HCT116 (cell line): ENCODE measurements around the gene TSHZ1. TPM values are rescaled to one million over a fixed set of nuclear protein-coding genes. Genes with fewer than 3 reads are reported as not detected.

ENCODE experiments used
- ATAC-seq: fragments of 200-7000 bp; cut with Tn5 transposase; 2 replicates; pipeline ENCODE4 v1.9.1; 2020; ENCODE audit warnings: mild to moderate bottlenecking, moderate library complexity
- BruUV-seq: library from RNA; stranded (reverse); fragments of 400-500 nt; replicated peaks from 2 replicates; lab custom pipeline; 2021; lab: Mats Ljungman, UMichigan
- CTCF ChIA-PET: fragments of 300-600 bp; sonication (Branson Sonifier 250); formaldehyde crosslinking; loops from one replicate; lab custom pipeline; 2021; ENCODE audit warnings: antibody characterized with exemption; lab: Charles Lee
- POLR2A ChIA-PET: fragments of 300-600, 350-600 bp; sonication (Branson Sonifier 250); formaldehyde crosslinking; loops from one replicate; lab custom pipeline; 2021; ENCODE audit warnings: antibody characterized with exemption; lab: Charles Lee
- RAD21 ChIA-PET, 2 experiments: fragments of 300-600 bp; sonication (Branson Sonifier 250); formaldehyde crosslinking; loops; one replicate each; lab custom pipeline; 2023; ENCODE audit warnings: low total read pairs in 2 of 2; ENCODE audit not compliant: uncharacterized antibody in 2 of 2, unreplicated experiment in 2 of 2, low non-redundant PET in 1 of 2; lab: Charles Lee
- DNase-seq: peaks from one replicate; pipeline ENCODE4 v3.0.0-alpha.2; 2010; ENCODE audit warnings: low read depth, low spot score
- H2AFZ ChIP-seq: fragments of 200-600 bp; shearing (Covaris generic), sonication (generic); 2 replicates; pipeline ENCODE4 v1.6.1; 2017; ENCODE audit warnings: low read depth, mixed run types, mixed read lengths, antibody characterized with exemption, low read length; ENCODE audit not compliant: poor library complexity, severe bottlenecking
- H3K27ac ChIP-seq: 2 replicates; pipeline ENCODE4 v1.5.1; 2012; ENCODE audit warnings: low read depth, low read length
- H3K27me3 ChIP-seq: fragments of 200-600 bp; sonication (generic); 2 replicates; pipeline ENCODE4 v1.6.1; 2016; ENCODE audit warnings: mixed run types, low read length, mixed read lengths; ENCODE audit not compliant: insufficient read depth
- H3K36me3 ChIP-seq, 2 experiments: fragments of 200-500 bp in 1 of 2; fragments of 200-600 bp in 1 of 2; sonication (Bioruptor generic) in 1 of 2; sonication (generic) in 1 of 2; 2 replicates each; pipeline versions ENCODE4 v1.5.1 to v1.6.1; 2014 to 2016; ENCODE audit warnings: low read length in 2 of 2, inconsistent platforms in 1 of 2, mixed read lengths in 1 of 2, mixed run types in 1 of 2; ENCODE audit not compliant: insufficient read depth in 2 of 2, control insufficient read depth in 1 of 2
- H3K4me1 ChIP-seq, 2 experiments: fragments of 200-600 bp in 1 of 2; sonication (generic) in 1 of 2; 2 replicates each; pipeline versions ENCODE4 v1.5.1 to v1.6.1; 2012 to 2017; ENCODE audit warnings: low read length in 2 of 2, inconsistent platforms in 1 of 2, mild to moderate bottlenecking in 1 of 2, mixed read lengths in 1 of 2, mixed run types in 1 of 2, moderate library complexity in 1 of 2; ENCODE audit not compliant: insufficient read depth in 2 of 2, control insufficient read depth in 1 of 2
- H3K4me2 ChIP-seq: fragments of 200-600 bp; sonication (generic); 2 replicates; pipeline ENCODE4 v1.6.1; 2017; ENCODE audit warnings: mixed run types, low read length, mixed read lengths
- H3K4me3 ChIP-seq, 2 experiments: fragments of 200-600 bp in 1 of 2; sonication (generic) in 1 of 2; replicated peaks in 1 of 2; 2 replicates each; pipeline ENCODE4 v1.5.1; 2011 to 2016; ENCODE audit warnings: low read length in 2 of 2, control low read depth in 1 of 2, low read depth in 1 of 2, mild to moderate bottlenecking in 1 of 2, mixed read lengths in 1 of 2, mixed run types in 1 of 2
- H3K79me2 ChIP-seq: fragments of 200-600 bp; sonication (generic); 2 replicates; pipeline ENCODE4 v1.6.1; 2017; ENCODE audit warnings: mild to moderate bottlenecking, mixed run types, low read length, moderate library complexity, mixed read lengths; ENCODE audit not compliant: insufficient read depth
- H3K9ac ChIP-seq: fragments of 200-600 bp; sonication (generic); 2 replicates; pipeline ENCODE4 v1.6.1; 2016; ENCODE audit warnings: low read length, mixed read lengths
- H3K9me2 ChIP-seq: fragments of 200-600 bp; sonication (generic), shearing (Covaris generic); 2 replicates; pipeline ENCODE4 v1.6.1; 2017; ENCODE audit warnings: mixed run types, mild to moderate bottlenecking, moderate library complexity; ENCODE audit not compliant: insufficient read depth
- H3K9me3 ChIP-seq, 2 experiments: fragments of 200-500 bp in 1 of 2; fragments of 200-600 bp in 1 of 2; sonication (Bioruptor generic) in 1 of 2; sonication (generic) in 1 of 2; 2 replicates each; pipeline ENCODE4 v1.6.1; 2014 to 2017; ENCODE audit warnings: low read length in 2 of 2, mixed read lengths in 2 of 2, inconsistent platforms in 1 of 2, low read depth in 1 of 2, mild to moderate bottlenecking in 1 of 2, mixed run types in 1 of 2, moderate library complexity in 1 of 2; ENCODE audit not compliant: control insufficient read depth in 1 of 2, insufficient read depth in 1 of 2
- H4K20me1 ChIP-seq: fragments of 200-600 bp; sonication (generic), shearing (Covaris generic); 2 replicates; pipeline ENCODE4 v1.6.1; 2017; ENCODE audit warnings: mixed run types, mild to moderate bottlenecking, moderate library complexity; ENCODE audit not compliant: insufficient read depth
- CBX3 ChIP-seq: IDR thresholded peaks from 2 replicates; pipeline ENCODE4 v1.6.1; 2012; ENCODE audit warnings: low read depth
- ELF1 ChIP-seq: IDR thresholded peaks from 2 replicates; pipeline ENCODE4 v1.6.1; 2012; ENCODE audit warnings: low read depth, borderline replicate concordance
- EZH2 ChIP-seq: fragments of 200-600 bp; sonication (generic); IDR thresholded peaks from 2 replicates; pipeline ENCODE4 v1.6.1; 2017; ENCODE audit warnings: antibody characterized with exemption, mixed run types
- JUND ChIP-seq: IDR thresholded peaks from 2 replicates; pipeline ENCODE4 v1.6.1; 2012
- POLR2AphosphoS5 ChIP-seq: IDR thresholded peaks from 2 replicates; pipeline ENCODE4 v1.6.1; 2011; ENCODE audit warnings: mild to moderate bottlenecking, low read depth, low read length, moderate library complexity
- RAD21 ChIP-seq: IDR thresholded peaks from 2 replicates; pipeline ENCODE4 v1.6.1; 2012; ENCODE audit warnings: low read depth, mild to moderate bottlenecking
- REST ChIP-seq: IDR thresholded peaks from 2 replicates; pipeline ENCODE4 v1.6.1; 2012; ENCODE audit warnings: low read depth
- SIN3A ChIP-seq: IDR thresholded peaks from 2 replicates; pipeline ENCODE4 v1.6.1; 2012; ENCODE audit warnings: low read depth
- SP1 ChIP-seq: IDR thresholded peaks from 2 replicates; pipeline ENCODE4 v1.6.1; 2012; ENCODE audit warnings: low read depth
- TCF7L2 ChIP-seq: IDR thresholded peaks from 2 replicates; pipeline ENCODE4 v1.7.0; 2011; ENCODE audit warnings: borderline replicate concordance, inconsistent platforms; ENCODE audit not compliant: insufficient read depth, insufficient read length; ENCODE audit errors: extremely low read depth
- intact Hi-C: fragments of 100-400 bp; cut with micrococcal nuclease; formaldehyde crosslinking; loops from 2 replicates; pipeline ENCODE4 v1.10.0; 2022
- total RNA-seq: library from RNA; stranded (reverse); gene quantifications from one replicate; pipeline ENCODE4 v1.2.1, GENCODE V29; 2021; ENCODE audit not compliant: unreplicated experiment
- TF ChIP-seq, protein P1 (sequence below): IDR thresholded peaks from 2 replicates; pipeline ENCODE4 v1.6.1; 2011; ENCODE audit warnings: mild to moderate bottlenecking, low read length, moderate library complexity; ENCODE audit not compliant: insufficient replicate concordance; ENCODE audit errors: extremely low read depth
- TF ChIP-seq, protein P2 (sequence below): IDR thresholded peaks from 2 replicates; pipeline ENCODE4 v1.6.1; 2012

Gene TSHZ1
- total RNA-seq, 1 experiment from 2014 or later = 5.7 TPM

GRCh38 chr18:75222407-75222806 is 11.8 kb downstream of the TSHZ1 start:
- DNase-seq = no peak
- no peak overlapping the region for H3K4me3 ChIP-seq
- no peak overlapping the region for H3K27ac ChIP-seq
- H3K9me3 ChIP-seq = no peaks in the 10 kb centered on the region
- intact Hi-C loops = no loop called here
- H3K9me2 ChIP-seq = no peaks in the 10 kb centered on the region
- no peaks in the 10 kb centered on the region for H4K20me1 ChIP-seq
- H3K4me1 ChIP-seq = peaks cover 0 to 7% of the 10 kb centered on the region in 2 experiments; a peak in 1 of 4 replicates
- no peak for ATAC-seq
- RAD21 ChIA-PET = no interaction called here
- no peak overlapping the region for H3K9ac ChIP-seq
- POLR2A ChIA-PET = no interaction called here
- TF ChIP-seq EZH2 (no peak), SIN3A (no peak), POLR2AphosphoS5 (no peak), TCF7L2 (no peak), JUND (no peak), REST (no peak), ELF1 (no peak), CBX3 (no peak), RAD21 (no peak), SP1 (no peak)
- TF ChIP-seq, protein P1, sequence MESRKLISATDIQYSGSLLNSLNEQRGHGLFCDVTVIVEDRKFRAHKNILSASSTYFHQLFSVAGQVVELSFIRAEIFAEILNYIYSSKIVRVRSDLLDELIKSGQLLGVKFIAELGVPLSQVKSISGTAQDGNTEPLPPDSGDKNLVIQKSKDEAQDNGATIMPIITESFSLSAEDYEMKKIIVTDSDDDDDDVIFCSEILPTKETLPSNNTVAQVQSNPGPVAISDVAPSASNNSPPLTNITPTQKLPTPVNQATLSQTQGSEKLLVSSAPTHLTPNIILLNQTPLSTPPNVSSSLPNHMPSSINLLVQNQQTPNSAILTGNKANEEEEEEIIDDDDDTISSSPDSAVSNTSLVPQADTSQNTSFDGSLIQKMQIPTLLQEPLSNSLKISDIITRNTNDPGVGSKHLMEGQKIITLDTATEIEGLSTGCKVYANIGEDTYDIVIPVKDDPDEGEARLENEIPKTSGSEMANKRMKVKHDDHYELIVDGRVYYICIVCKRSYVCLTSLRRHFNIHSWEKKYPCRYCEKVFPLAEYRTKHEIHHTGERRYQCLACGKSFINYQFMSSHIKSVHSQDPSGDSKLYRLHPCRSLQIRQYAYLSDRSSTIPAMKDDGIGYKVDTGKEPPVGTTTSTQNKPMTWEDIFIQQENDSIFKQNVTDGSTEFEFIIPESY = no peak
- TF ChIP-seq, protein P2, sequence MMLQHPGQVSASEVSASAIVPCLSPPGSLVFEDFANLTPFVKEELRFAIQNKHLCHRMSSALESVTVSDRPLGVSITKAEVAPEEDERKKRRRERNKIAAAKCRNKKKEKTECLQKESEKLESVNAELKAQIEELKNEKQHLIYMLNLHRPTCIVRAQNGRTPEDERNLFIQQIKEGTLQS = no peak
- TF ChIP-seq, all 23 proteins: peak for 0
- no peak overlapping the region for H3K4me2 ChIP-seq
- no peaks in the 10 kb centered on the region for H3K79me2 ChIP-seq
- CTCF ChIA-PET = no interaction called here
- H2AFZ ChIP-seq = no peak overlapping the region
- no peaks in the 10 kb centered on the region for H3K36me3 ChIP-seq
- H3K27me3 ChIP-seq = no peaks in the 10 kb centered on the region
- BruUV-seq = no TSS peak
